Naive thymus-derived CD4-positive, alpha-beta T cell (primary cell): ENCODE results near the gene GLA. TPM values are rescaled to one million over a fixed set of nuclear protein-coding genes. Genes with fewer than 3 reads are reported as not detected.

Experiments
- ATAC-seq: fragments of 150-1000 bp; cut with Tn5 transposase; 2 replicates; pipeline ENCODE4 v1.10.0; 2021; ENCODE audit warnings: mild to moderate bottlenecking, moderate library complexity
- CTCF ChIA-PET: fragments of 350-600 bp; sonication (Branson Sonifier 250); formaldehyde crosslinking; loops from one replicate; lab custom pipeline; 2021; ENCODE audit warnings: antibody characterized with exemption; lab: Charles Lee
- POLR2A ChIA-PET: fragments of 350-600 bp; sonication (Branson Sonifier 250); formaldehyde crosslinking; loops from one replicate; lab custom pipeline; 2021; ENCODE audit warnings: antibody characterized with exemption, inconsistent platforms; lab: Charles Lee
- DNase-seq, 9 donors: peaks; one replicate each; pipeline versions ENCODE4 v3.0.0 to v3.0.0-alpha.2; 2020 to 2022; ENCODE audit warnings: mixed read lengths in 1 of 9
- H3K27ac ChIP-seq: one replicate; pipeline ENCODE4 v1.7.0; 2013; ENCODE audit warnings: mild to moderate bottlenecking, low read depth, low read length, moderate library complexity
- H3K27me3 ChIP-seq, 2 donors: one replicate each; pipeline ENCODE4 v1.7.0; 2013; ENCODE audit warnings: low read length in 2 of 2, mild to moderate bottlenecking in 2 of 2, moderate library complexity in 2 of 2; ENCODE audit not compliant: control insufficient read depth in 2 of 2, insufficient read depth in 2 of 2
- H3K36me3 ChIP-seq, 3 experiments: 1 replicate in 2 of 3; 2 replicates in 1 of 3; pipeline ENCODE4 v1.7.0; 2013; ENCODE audit warnings: low read length in 3 of 3, mild to moderate bottlenecking in 3 of 3, moderate library complexity in 1 of 3; ENCODE audit not compliant: insufficient read depth in 3 of 3, control insufficient read depth in 2 of 3
- H3K4me1 ChIP-seq, 2 donors: one replicate each; pipeline ENCODE4 v1.7.0; 2013; ENCODE audit warnings: low read length in 2 of 2, mild to moderate bottlenecking in 2 of 2, moderate library complexity in 1 of 2; ENCODE audit not compliant: control insufficient read depth in 2 of 2, insufficient read depth in 2 of 2
- H3K4me3 ChIP-seq: 2 replicates; pipeline ENCODE4 v1.7.0; 2013; ENCODE audit warnings: mild to moderate bottlenecking, low read length
- H3K9me3 ChIP-seq, 3 experiments: 1 replicate in 2 of 3; 2 replicates in 1 of 3; pipeline ENCODE4 v1.7.0; 2013; ENCODE audit warnings: low read length in 3 of 3; ENCODE audit not compliant: control insufficient read depth in 2 of 3
- H3K27ac Mint-ChIP-seq, 9 donors: one replicate each; pipeline ENCODE4 v1.8.0; 2020 to 2022; ENCODE audit warnings: mixed read lengths in 9 of 9, mild to moderate bottlenecking in 8 of 9, moderate library complexity in 5 of 9, inconsistent platforms in 2 of 9
- H3K27me3 Mint-ChIP-seq, 5 donors: one replicate each; pipeline ENCODE4 v1.8.0; 2021 to 2022; ENCODE audit warnings: mixed read lengths in 5 of 5, mild to moderate bottlenecking in 1 of 5
- H3K36me3 Mint-ChIP-seq, 5 donors: one replicate each; pipeline ENCODE4 v1.8.0; 2020 to 2022; ENCODE audit warnings: mixed read lengths in 5 of 5, mild to moderate bottlenecking in 3 of 5, inconsistent platforms in 1 of 5
- H3K4me1 Mint-ChIP-seq, 7 donors: one replicate each; pipeline ENCODE4 v1.8.0; 2020 to 2022; ENCODE audit warnings: mixed read lengths in 7 of 7, mild to moderate bottlenecking in 3 of 7, inconsistent platforms in 1 of 7
- H3K4me3 Mint-ChIP-seq, 10 donors: one replicate each; pipeline ENCODE4 v1.8.0; 2020 to 2022; ENCODE audit warnings: mild to moderate bottlenecking in 10 of 10, mixed read lengths in 10 of 10, moderate library complexity in 6 of 10, inconsistent platforms in 2 of 10
- H3K9me3 Mint-ChIP-seq, 11 donors: one replicate each; pipeline ENCODE4 v1.8.0; 2020 to 2022; ENCODE audit warnings: mixed read lengths in 11 of 11, mild to moderate bottlenecking in 4 of 11, inconsistent platforms in 1 of 11, moderate library complexity in 1 of 11
- intact Hi-C, 2 donors: fragments of 100-400 bp; cut with micrococcal nuclease; formaldehyde crosslinking; loops; one replicate each; pipeline ENCODE4 v1.15.1; 2023
- polyA plus RNA-seq, 2 donors: library from polyadenylated mRNA; unstranded; fragments of 300-500 nt; fragmentation: Illumina TruSeq; gene quantifications; one replicate each; pipeline ENCODE4 v1.2.3, GENCODE V29; 2021
- total RNA-seq, 6 experiments: library from RNA in 5 of 6; stranded (reverse) in 5 of 6; gene quantifications; 1 replicate in 5 of 6; 2 replicates in 1 of 6; pipeline ENCODE4 v1.2.3 and lab custom pipeline; 2021 to 2026

The GLA gene
- total and polyA plus RNA-seq, 7 experiments from 2014 or later, result 10.9 to 40.1 (median 17.3) TPM

DNA sequence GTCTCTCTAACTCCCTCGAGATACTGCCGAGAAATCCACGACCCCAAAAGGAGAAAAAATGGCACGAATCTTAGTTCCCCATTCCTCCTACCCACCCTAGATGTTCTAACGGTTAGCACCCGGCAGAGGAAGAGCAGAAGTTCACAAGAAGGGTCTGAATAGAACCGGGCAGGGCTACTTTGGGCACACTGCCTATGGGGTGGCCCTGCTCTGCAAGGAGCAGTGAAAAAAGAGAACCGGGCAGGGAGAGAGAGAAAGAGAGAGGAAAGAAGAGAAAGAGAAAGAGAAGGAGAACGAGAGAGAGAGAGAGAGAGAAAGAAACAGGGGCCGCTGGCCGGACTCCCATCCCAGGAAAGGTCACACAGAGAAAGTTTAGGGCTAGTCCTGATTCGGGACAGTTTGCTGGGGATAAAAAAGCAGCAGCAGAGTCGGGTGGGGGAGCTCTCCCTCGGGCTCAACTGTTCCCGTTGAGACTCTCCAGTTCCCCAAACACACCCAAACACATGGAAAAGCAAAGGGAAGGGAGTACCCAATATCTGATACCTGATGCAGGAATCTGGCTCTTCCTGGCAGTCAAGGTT is 468 bp downstream of the GLA start:
- Mint-ChIP-seq H3K27me3 (peaks cover 0 to 2% (median 0%) of the 10 kb centered on the region in 5 donors), H3K4me3 (peak overlapping the region; percentile 90 to 98 (median 95)), H3K27ac (peak overlapping the region; percentile 97 to 100 (median 99)), H3K4me1 (peaks cover 14 to 32% (median 23%) of the 10 kb centered on the region in 7 donors), H3K9me3 (peaks cover 0 to 7% (median 0%) of the 10 kb centered on the region in 11 donors), H3K36me3 (peaks cover 3 to 9% (median 3%) of the 10 kb centered on the region in 5 donors)
- DNase-seq (peak in 1 of 9 donors; percentile 12), ATAC-seq (no peak)
- ChIA-PET CTCF (interaction anchor here (1.0 kb wide), 1 partner anchor 9 kb away, joined by 3 read pairs; no protein-coding TSS in a partner anchor), POLR2A (interaction anchor here (0.8 to 1.2 kb wide), 4 partner anchors 11 to 16 kb away, joined by 3 to 6 read pairs (median 3); partner anchors contain the start of gene RPL36A)
- peaks cover 11 to 19% of the 10 kb centered on the region in 2 donors for H3K4me1 ChIP-seq
- intact Hi-C loops, result loop anchor here (1.0 to 5.0 kb wide), 5 partner anchors 59 to 1245 kb away; partner anchors contain the start of genes CSTF2 (in 1 of the 2), GPRASP1 (in 1 of the 2), TIMM8A (in 1 of the 2) and TRMT2B (in 1 of the 2)
- peak overlapping the region; percentile 82 for H3K4me3 ChIP-seq
- H3K9me3 ChIP-seq, result no peaks in the 10 kb centered on the region
- peak overlapping the region; percentile 97 for H3K27ac ChIP-seq
- H3K36me3 ChIP-seq, result peaks cover 0 to 4% (median 2%) of the 10 kb centered on the region in 3 experiments
- H3K27me3 ChIP-seq, result no peaks in the 10 kb centered on the region

- DNase-seq (no peak), ATAC-seq (no peak)
- Mint-ChIP-seq H3K27ac (peak overlapping the region in 1 of 9 donors; percentile 68), H3K36me3 (peaks cover 0 to 20% (median 10%) of the 10 kb centered on the region in 5 donors), H3K9me3 (no peaks in the 10 kb centered on the region), H3K4me3 (no peak overlapping the region), H3K27me3 (no peaks in the 10 kb centered on the region), H3K4me1 (peaks cover 0 to 9% (median 0%) of the 10 kb centered on the region in 7 donors)
- H3K27me3 ChIP-seq, result no peaks in the 10 kb centered on the region
- no peaks in the 10 kb centered on the region for H3K9me3 ChIP-seq
- H3K4me3 ChIP-seq, result no peak overlapping the region
- intact Hi-C loops, result no loop called here
- H3K27ac ChIP-seq, result no peak overlapping the region
- CTCF ChIA-PET, result no interaction called here
- POLR2A ChIA-PET, result no interaction called here
- no peaks in the 10 kb centered on the region for H3K36me3 ChIP-seq
- no peaks in the 10 kb centered on the region for H3K4me1 ChIP-seq
Observed at GRCh38 chrX:101399825-101400224, 7.9 kb downstream of the GLA start.

DNA sequence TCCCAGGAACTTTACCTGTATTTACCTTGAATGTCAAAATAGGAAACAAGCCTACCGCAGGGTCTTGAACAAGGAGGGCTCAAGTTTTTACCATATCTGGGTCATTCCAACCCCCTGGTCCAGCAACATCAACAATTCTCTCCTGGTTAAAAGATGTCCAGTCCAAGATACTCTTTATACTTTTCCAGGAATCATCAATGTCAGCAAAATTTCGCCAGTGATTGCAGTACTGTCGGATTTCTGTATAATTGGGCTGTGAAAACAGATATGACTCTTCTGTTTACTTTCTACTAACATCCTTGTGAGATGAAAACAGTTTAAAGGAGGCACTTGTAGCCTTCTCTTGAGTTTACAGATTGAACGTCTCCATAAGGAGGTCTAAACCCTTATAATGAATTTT is 9.0 kb downstream of the GLA start:
- Mint-ChIP-seq H3K4me3 (no peak overlapping the region), H3K27ac (no peak overlapping the region), H3K4me1 (peaks cover 0 to 9% (median 2%) of the 10 kb centered on the region in 7 donors), H3K9me3 (no peaks in the 10 kb centered on the region), H3K27me3 (no peaks in the 10 kb centered on the region), H3K36me3 (peaks cover 0 to 18% (median 6%) of the 10 kb centered on the region in 5 donors)
- Histone ChIP-seq H3K4me1 (no peaks in the 10 kb centered on the region), H3K27ac (no peak overlapping the region), H3K27me3 (no peaks in the 10 kb centered on the region), H3K36me3 (no peaks in the 10 kb centered on the region), H3K4me3 (no peak overlapping the region), H3K9me3 (no peaks in the 10 kb centered on the region)
- intact Hi-C loops, result no loop called here
- DNase-seq (no peak), ATAC-seq (no peak)
- CTCF ChIA-PET, result no interaction called here
- POLR2A ChIA-PET, result no interaction called here

DNA sequence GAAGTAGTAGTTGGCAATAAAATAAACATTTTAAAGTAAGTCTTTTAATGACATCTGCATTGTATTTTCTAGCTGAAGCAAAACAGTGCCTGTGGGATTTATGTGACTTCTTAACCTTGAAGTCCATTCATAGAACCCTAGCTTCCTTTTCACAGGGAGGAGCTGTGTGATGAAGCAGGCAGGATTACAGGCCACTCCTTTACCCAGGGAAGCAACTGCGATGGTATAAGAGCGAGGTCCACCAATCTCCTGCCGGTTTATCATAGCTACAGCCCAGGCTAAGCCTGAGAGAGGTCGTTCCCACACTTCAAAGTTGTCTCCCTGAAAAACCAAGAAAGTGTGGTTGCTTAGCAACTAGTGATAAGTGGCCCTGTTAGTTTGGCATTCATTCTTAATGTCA is 9.9 kb downstream of the GLA start:
- Mint-ChIP-seq H3K27me3 (no peaks in the 10 kb centered on the region), H3K4me1 (peaks cover 0 to 15% (median 6%) of the 10 kb centered on the region in 7 donors), H3K4me3 (no peak overlapping the region), H3K36me3 (peaks cover 0 to 23% (median 6%) of the 10 kb centered on the region in 5 donors), H3K9me3 (no peaks in the 10 kb centered on the region), H3K27ac (no peak overlapping the region)
- H3K27me3 ChIP-seq, result no peaks in the 10 kb centered on the region
- ChIA-PET POLR2A (no interaction called here), CTCF (no interaction called here)
- no peak for DNase-seq
- H3K9me3 ChIP-seq, result no peaks in the 10 kb centered on the region
- H3K4me3 ChIP-seq, result no peak overlapping the region
- intact Hi-C loops, result no loop called here
- H3K27ac ChIP-seq, result no peak overlapping the region
- H3K4me1 ChIP-seq, result no peaks in the 10 kb centered on the region
- ATAC-seq, result no peak
- H3K36me3 ChIP-seq, result peaks cover 0 to 3% (median 0%) of the 10 kb centered on the region in 3 experiments

- H3K27me3 Mint-ChIP-seq, result no peaks in the 10 kb centered on the region
- H3K4me3 ChIP-seq, result no peak overlapping the region
- H3K36me3 Mint-ChIP-seq, result peaks cover 0 to 37% (median 6%) of the 10 kb centered on the region in 5 donors
- H3K4me1 ChIP-seq, result peaks cover 0 to 4% of the 10 kb centered on the region in 2 donors
- peaks cover 0 to 29% (median 18%) of the 10 kb centered on the region in 7 donors for H3K4me1 Mint-ChIP-seq
- ChIA-PET CTCF (no interaction called here), POLR2A (interaction anchor here (1.2 kb wide), 1 partner anchor 12 kb away, joined by 3 read pairs; the partner anchor contains the start of genes GLA and HNRNPH2)
- peak; percentile 36 for ATAC-seq
- no peaks in the 10 kb centered on the region for H3K9me3 ChIP-seq
- H3K27ac ChIP-seq, result no peak overlapping the region
- H3K4me3 Mint-ChIP-seq, result no peak overlapping the region
- DNase-seq, result no peak
- intact Hi-C loops, result no loop called here
- H3K9me3 Mint-ChIP-seq, result no peaks in the 10 kb centered on the region
- H3K27ac Mint-ChIP-seq, result peak overlapping the region in 1 of 9 donors; percentile 20
- peaks cover 0 to 3% (median 0%) of the 10 kb centered on the region in 3 experiments for H3K36me3 ChIP-seq
- no peaks in the 10 kb centered on the region for H3K27me3 ChIP-seq
Observed at GRCh38 chrX:101395789-101396188, 11.9 kb downstream of the GLA start.

DNA sequence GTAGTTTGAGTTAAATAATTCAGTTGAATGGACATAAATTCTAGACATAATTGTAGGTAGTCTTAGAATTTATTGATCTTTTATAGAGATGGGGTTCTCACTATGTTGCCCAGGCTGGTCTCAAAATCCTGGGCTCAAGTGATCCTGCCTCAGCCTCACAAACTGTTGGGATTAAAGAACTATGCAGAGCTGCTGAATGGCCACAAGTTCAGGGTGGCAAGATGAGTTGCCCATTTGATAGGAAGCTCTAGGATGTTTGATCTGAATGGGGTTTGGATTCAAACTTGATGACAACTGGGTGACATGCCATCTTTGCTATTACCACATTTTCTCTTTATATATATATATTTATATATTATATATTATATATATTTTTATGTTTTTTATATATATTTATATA is 13.4 kb downstream of the GLA start:
- H3K36me3 ChIP-seq, result peaks cover 0 to 3% (median 0%) of the 10 kb centered on the region in 3 experiments
- Mint-ChIP-seq H3K27me3 (no peaks in the 10 kb centered on the region), H3K9me3 (no peaks in the 10 kb centered on the region), H3K36me3 (peaks cover 0 to 29% (median 0%) of the 10 kb centered on the region in 5 donors), H3K4me3 (no peak overlapping the region), H3K4me1 (peaks cover 0 to 32% (median 18%) of the 10 kb centered on the region in 7 donors), H3K27ac (peak overlapping the region in 2 of 9 donors; percentile 17 to 51)
- H3K27ac ChIP-seq, result peak overlapping the region; percentile 5
- H3K4me3 ChIP-seq, result no peak overlapping the region
- intact Hi-C loops, result loop anchor here in 1 of 2 donors (5.0 kb wide), 2 partner anchors 297 to 757 kb away; partner anchors contain the start of genes CENPI and TSPAN6
- ATAC-seq, result no peak
- H3K4me1 ChIP-seq, result peaks cover 4 to 5% of the 10 kb centered on the region in 2 donors
- no peak for DNase-seq
- POLR2A ChIA-PET, result no interaction called here
- H3K27me3 ChIP-seq, result no peaks in the 10 kb centered on the region
- CTCF ChIA-PET, result interaction anchor here (0.8 kb wide), 1 partner anchor 1980 kb away, joined by 3 read pairs; no protein-coding TSS in a partner anchor
- H3K9me3 ChIP-seq, result no peaks in the 10 kb centered on the region
